ENCODE measurements around the gene GALNT13. TPM values are rescaled to one million over a fixed set of nuclear protein-coding genes. Genes with fewer than 3 reads are reported as not detected.

Gene GALNT13
- total and polyA plus RNA-seq, 2 donors from 2014 or later, result 0.57 TPM; not detected in 1

DNA sequence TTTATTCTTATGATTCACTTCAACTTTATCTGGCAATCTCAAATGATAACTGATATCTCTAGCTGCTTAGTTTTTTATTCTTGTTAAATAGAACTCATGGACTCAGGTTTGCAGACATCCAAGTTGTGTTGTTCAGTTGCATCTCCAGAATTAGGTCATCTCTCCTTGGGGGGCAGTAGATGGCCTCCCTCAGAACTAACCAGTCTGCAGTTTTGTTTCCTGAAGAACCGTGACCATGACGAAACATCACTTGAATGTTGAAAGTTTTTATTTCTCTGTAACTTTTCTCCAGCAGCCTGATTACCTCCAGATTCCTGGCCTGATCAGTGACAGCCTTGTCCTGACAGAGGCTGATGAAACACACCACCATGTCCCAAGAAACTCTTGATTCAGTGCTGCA, 321.5 kb downstream of the GALNT13 start:
- Histone ChIP-seq H3K27ac (ENCODE audit: low read depth in 2 of 2, low read length in 2 of 2) (no peak overlapping the region), H3K4me3 (ENCODE audit: low read length in 3 of 3) (no peak overlapping the region), H3K9me3 (ENCODE audit: control insufficient read depth in 2 of 3, insufficient read depth in 1 of 3, low read length in 3 of 3) (no peaks in the 10 kb centered on the region), H3K4me1 (ENCODE audit: control insufficient read depth in 2 of 3, insufficient read depth in 2 of 3, low read depth in 1 of 3, low read length in 3 of 3) (no peaks in the 10 kb centered on the region), H3K27me3 (ENCODE audit: control insufficient read depth, insufficient read depth, low read length) (no peaks in the 10 kb centered on the region), H3K36me3 (ENCODE audit: control insufficient read depth in 2 of 3, insufficient read depth in 3 of 3, low read length in 3 of 3) (no peaks in the 10 kb centered on the region), H3K9ac (ENCODE audit: low read length in 3 of 3) (no peak overlapping the region)
- no peak for DNase-seq
- intact Hi-C loops (cut with DNase I), result no loop called here
- TF ChIP-seq, protein P1, sequence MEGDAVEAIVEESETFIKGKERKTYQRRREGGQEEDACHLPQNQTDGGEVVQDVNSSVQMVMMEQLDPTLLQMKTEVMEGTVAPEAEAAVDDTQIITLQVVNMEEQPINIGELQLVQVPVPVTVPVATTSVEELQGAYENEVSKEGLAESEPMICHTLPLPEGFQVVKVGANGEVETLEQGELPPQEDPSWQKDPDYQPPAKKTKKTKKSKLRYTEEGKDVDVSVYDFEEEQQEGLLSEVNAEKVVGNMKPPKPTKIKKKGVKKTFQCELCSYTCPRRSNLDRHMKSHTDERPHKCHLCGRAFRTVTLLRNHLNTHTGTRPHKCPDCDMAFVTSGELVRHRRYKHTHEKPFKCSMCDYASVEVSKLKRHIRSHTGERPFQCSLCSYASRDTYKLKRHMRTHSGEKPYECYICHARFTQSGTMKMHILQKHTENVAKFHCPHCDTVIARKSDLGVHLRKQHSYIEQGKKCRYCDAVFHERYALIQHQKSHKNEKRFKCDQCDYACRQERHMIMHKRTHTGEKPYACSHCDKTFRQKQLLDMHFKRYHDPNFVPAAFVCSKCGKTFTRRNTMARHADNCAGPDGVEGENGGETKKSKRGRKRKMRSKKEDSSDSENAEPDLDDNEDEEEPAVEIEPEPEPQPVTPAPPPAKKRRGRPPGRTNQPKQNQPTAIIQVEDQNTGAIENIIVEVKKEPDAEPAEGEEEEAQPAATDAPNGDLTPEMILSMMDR (IDR thresholded peaks at IDR 0.05; ENCODE audit: borderline replicate concordance, extremely low read depth, insufficient read depth), result no peak
- FAIRE-seq, result no peak

DNA sequence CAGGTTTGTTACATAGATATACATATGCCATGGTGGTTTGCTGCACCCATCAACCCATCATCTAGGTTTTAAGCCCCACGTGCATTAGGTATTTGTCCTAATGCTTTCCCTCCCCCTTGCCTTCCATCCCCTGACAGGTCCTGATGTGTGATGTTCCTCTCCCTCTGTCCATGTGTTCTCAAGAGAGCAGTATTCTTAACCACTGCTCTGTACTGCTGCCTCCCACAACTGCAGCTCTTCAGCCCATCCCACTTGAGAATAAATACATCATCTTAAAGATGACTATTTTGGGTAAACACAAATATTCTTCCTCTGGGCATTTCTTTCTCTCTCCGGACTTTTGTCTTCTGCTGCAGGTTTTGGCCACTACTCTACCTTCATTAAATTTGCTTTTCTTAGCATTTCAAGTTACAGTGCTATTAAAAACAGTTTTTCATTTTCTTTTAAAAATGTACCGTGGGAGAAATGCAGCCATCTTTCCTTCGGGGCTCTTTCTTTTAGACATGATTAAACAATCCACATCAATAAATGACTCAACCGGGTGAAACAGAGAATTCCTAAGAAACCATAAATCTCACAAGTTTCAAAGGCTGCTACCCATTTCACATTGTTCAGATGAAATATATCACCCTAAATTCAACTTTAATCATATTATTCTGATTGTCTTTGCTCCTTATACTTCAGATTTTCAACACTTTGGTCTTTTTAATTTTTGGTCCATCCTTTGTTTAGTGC, 323.4 kb downstream of the GALNT13 start:
- H3K9me3 ChIP-seq (ENCODE audit: control insufficient read depth in 2 of 3, insufficient read depth in 1 of 3, low read length in 3 of 3), result no peaks in the 10 kb centered on the region
- DNase-seq, result no peak
- no peaks in the 10 kb centered on the region for H3K27me3 ChIP-seq (ENCODE audit: control insufficient read depth, insufficient read depth, low read length)
- intact Hi-C loops (cut with DNase I), result no loop called here
- H3K9ac ChIP-seq (ENCODE audit: low read length in 3 of 3), result no peak overlapping the region
- H3K27ac ChIP-seq (ENCODE audit: low read depth in 2 of 2, low read length in 2 of 2), result no peak overlapping the region
- no peaks in the 10 kb centered on the region for H3K4me1 ChIP-seq (ENCODE audit: control insufficient read depth in 2 of 3, insufficient read depth in 2 of 3, low read depth in 1 of 3, low read length in 3 of 3)
- H3K4me3 ChIP-seq (ENCODE audit: low read length in 3 of 3), result no peak overlapping the region
- H3K36me3 ChIP-seq (ENCODE audit: control insufficient read depth in 2 of 3, insufficient read depth in 3 of 3, low read length in 3 of 3), result no peaks in the 10 kb centered on the region
- TF ChIP-seq, protein P1 (IDR thresholded peaks at IDR 0.05; ENCODE audit: borderline replicate concordance, extremely low read depth, insufficient read depth), result no peak
- no peak for FAIRE-seq

- Histone ChIP-seq H3K27ac (ENCODE audit: low read depth in 2 of 2, low read length in 2 of 2) (no peak overlapping the region), H3K36me3 (ENCODE audit: control insufficient read depth in 2 of 3, insufficient read depth in 3 of 3, low read length in 3 of 3) (no peaks in the 10 kb centered on the region), H3K9ac (ENCODE audit: low read length in 3 of 3) (no peak overlapping the region), H3K4me3 (ENCODE audit: low read length in 3 of 3) (no peak overlapping the region), H3K9me3 (ENCODE audit: control insufficient read depth in 2 of 3, insufficient read depth in 1 of 3, low read length in 3 of 3) (no peaks in the 10 kb centered on the region), H3K4me1 (ENCODE audit: control insufficient read depth in 2 of 3, insufficient read depth in 2 of 3, low read depth in 1 of 3, low read length in 3 of 3) (no peaks in the 10 kb centered on the region), H3K27me3 (ENCODE audit: control insufficient read depth, insufficient read depth, low read length) (no peaks in the 10 kb centered on the region)
- no peak for FAIRE-seq
- TF ChIP-seq, protein P1 (IDR thresholded peaks at IDR 0.05; ENCODE audit: borderline replicate concordance, extremely low read depth, insufficient read depth), result no peak
- intact Hi-C loops (cut with DNase I), result no loop called here
- DNase-seq, result no peak
Measured at GRCh38 chr2:154195644-154196195, 324.0 kb downstream of the GALNT13 start.
